NCI-H2107 (cell line): ENCODE data around the gene PCSK6.
"Not testable (repeated sequence)": the region's sequence is repeated elsewhere in the genome, so short reads cannot be mapped to it uniquely, and the experiment has no call there.

Experiments used
- DNase-seq: peaks from one replicate; lab custom pipeline; 2025; lab: John Stamatoyannopoulos, UW

Gene PCSK6

DNA sequence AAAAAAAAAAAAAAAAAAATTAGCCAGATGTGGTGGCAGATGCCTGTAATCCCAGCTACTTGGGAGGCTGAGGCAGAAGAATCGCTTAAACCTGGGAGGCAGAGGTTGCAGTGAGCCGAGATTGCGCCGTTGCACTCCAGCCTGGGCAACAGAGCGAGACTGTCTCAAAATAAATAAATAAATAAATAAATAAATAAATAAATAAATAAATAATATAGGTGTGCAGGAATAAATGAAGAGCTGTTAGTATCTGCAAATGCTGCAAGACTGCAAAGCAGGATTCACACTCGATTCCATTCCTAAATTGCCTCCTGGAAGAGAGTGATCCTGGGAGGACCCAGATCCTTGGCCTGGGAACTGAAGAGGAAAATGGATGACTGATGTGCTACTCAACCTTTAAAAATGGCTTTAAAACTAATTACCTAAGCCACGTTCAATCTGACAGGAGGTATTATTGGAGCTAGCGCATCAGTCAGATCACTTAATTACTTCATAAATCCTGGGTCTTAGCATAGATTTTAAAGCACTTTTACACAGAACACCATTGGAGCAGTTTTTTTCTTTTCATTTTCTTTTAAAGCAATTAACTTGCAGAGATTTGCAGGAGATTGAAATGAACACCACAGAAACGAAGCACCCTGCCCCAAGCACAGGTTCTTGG is 132.9 kb downstream of the PCSK6 start:
- not testable (repeated sequence) for DNase-seq

DNA sequence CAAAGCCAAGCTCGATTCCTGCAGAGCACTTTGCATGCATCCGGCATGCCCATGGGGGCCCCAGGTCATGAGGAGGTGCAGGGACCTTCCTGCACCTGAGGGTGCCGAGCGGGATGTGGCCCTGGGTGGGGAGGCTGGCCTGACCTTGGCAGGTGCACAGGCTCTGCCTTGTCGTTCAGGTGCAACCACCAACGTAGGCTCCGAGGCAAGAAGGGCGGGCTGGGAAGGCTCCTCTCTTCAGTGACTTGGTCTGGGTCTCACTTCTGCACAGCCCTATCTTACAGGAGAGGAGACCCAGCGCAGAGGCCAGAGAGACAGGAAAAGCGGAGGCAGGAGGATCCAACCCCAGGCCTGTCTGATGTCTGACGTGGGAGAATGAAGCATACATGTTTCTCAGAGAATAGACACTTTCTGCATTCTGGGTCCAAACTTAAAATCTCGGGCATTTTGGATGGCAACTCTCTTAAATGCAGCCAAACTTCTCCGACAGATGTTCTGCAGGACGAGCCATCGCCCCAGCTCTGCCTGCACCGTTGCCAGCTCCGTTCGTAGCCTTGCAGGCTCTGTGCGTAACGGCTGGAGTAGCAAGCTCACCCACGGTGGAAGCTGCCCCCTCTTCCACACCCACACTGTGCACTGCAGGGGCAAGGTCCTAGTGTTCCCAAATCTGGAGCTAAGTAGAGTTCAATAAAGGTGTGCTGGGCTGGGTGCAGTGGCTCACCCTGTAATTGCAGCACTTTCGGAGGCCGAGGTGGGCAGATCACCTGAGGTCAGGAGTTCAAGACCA is 133.6 kb downstream of the PCSK6 start:
- DNase-seq: no peak

DNA sequence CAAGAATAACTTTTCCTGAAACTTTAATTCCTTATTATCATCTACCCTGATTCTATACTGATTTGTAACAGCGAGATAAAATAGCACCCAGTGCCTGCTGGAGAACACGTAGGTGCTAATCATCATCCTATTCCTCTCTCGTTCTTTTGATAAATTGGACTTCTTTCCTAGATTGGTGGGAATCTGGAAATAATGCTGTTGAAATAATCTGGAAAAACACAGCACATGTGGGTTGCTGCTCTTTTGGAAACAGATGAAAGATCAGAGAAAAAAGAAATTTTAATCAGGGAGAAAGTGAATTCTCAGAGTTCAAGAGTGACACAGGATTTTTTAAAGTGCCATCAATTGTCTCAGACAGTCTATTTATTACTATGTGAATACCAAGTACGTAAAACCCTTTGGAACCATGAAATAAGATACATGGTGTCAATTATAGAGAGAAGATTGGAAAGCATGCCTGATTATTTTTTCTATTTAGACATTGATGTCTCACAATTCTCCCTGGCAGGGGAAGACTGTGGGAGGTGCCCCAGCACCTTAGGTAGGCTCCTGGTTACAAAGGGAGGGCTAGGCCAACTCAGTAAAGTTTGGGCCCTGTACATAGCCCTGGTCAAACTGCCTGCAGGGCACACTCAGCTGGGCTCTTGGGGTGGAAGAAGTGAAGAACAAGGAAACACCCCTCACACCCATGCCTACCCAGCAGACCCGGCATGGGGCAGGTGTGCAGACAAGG is 134.4 kb downstream of the PCSK6 start:
- DNase-seq: no peak

DNA sequence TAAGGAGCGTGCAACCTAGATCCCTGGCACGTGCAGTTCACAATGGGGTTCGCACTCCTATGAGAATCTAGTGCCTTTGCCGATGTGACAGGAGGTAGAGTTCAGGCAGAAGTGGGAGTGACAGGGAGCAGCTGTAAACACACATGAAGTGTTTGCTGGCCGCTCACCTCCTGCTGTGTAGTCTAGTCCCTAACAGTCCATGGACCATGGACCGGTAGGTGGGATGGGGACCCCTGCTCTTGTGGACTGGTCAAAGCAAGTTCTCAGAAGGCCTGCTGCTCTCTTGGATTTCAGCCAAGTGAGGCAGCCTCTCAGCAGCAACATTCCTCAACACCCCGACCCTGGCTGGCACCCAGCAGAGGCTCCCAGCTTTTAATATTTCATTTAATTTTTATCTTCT is 136.3 kb downstream of the PCSK6 start:
- DNase-seq: no peak

DNA sequence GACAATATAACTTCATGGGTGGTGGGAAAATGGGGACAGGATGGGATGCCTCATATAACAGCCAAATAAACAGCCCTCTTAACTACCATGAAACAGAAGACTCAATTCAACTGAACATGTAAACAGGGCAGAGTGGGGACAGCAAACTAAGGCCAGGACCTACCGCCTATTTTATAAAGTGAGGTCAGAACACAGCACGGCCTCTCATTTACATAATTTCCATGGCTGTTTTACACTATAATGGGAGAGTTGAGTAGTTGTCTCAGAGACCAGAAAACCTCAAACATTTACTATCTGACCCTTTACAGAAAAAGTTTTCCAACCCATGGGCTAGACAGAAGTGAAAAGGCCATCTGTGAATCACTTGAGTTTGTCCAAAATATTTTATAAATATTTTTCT is 137.8 kb downstream of the PCSK6 start:
- DNase-seq: no peak

DNA sequence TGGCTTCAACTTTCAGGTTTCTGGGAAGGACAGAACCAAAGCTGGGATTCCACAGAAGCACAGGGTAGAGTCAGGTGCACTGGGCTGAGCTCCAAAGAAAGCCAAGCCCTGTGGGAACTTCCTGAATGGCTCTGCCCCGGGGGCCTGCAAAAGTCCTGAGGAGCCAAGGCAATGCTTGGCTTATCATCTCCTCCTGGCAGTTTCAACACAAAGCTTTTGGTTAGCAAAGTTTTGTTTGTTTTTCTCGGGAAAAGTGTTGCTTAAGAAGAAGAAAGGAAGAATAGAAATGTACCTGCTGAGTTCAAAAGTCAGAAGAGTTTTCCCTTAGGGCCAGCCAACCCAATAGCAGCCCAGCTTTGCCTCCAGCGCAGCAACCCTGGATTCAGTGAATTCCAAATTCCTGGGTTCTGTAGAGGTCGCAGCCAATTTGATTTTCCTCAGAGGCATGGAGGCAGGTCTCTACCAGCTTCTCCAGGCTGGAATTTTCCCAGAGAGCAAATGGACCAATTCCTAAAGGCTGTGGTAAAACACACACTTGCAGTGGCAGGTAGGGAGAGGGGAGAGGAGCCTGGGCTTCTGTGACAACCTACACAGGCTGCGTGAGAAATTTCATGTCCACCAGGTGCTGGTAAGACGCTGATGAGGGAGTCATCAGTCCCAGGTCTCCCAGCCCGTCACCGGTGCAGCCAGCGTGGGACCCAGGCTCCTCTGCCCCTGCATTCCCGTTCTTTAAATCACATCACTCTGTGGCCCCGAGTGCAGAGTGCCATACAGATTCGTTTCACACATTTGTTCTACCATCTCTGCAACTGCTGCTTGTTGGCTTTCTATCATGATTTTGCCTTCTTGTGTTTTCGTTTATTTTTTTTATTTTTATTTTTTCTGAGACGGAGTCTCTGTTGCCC is 140.2 kb downstream of the PCSK6 start:
- no peak for DNase-seq

DNA sequence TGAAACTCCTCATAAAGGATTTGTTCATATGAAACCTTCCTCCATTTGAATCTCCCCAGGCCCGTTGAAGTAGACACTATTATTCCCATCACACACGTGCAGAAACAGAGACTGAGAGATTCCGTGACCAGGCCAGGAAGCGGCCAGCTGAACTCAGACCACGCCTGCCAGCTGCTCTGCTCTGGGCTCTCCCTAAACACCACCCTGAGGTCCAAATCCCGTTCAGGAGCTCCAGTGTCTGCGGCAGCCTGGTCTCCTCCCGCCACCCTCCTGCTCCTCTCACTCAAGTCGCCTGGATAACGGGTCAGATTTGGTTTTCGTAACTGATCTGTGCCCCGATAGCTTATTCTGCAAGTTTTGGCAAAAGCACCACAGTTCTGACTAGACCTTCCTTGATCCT is 140.9 kb downstream of the PCSK6 start:
- DNase-seq: no peak

DNA sequence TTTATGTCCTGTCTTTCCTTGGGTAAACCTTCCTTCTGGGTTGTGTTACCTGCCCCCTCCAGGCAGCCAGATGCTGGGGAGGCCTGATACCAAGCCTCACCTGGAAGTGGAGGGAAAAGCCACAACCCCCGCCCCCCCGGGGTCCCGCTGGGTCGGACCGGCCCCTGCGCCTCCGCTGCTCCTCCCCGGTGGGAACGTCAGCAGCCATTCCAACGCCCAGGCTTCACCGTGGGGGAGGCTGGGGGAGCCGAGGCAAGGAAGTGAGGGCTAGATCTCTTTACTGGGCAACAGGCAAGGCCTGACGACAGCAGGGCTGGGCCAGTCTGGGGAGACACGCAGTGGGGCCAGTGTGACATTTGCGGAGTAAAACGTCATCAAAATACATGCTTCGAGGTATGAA is 141.5 kb downstream of the PCSK6 start:
- DNase-seq: no peak

DNA sequence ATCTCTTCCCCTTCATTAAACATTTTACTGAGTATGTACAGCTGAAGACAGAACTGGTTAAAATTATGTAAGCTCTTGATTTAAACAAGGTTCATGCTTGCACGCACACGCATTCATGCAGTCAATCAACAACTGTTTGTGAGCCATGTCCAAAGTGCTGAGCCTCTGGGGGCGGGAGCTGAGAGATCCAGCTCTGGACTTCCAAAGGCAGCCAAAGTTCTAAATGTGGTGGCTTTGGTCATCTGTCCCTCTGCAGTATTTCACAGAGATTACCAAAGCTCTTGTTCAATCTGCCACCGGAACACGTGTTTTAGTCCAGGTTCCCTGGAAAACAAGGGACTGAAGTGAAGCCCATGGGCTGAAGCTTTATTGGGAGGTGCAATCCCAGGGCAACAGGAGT is 142.1 kb downstream of the PCSK6 start:
- no peak for DNase-seq

DNA sequence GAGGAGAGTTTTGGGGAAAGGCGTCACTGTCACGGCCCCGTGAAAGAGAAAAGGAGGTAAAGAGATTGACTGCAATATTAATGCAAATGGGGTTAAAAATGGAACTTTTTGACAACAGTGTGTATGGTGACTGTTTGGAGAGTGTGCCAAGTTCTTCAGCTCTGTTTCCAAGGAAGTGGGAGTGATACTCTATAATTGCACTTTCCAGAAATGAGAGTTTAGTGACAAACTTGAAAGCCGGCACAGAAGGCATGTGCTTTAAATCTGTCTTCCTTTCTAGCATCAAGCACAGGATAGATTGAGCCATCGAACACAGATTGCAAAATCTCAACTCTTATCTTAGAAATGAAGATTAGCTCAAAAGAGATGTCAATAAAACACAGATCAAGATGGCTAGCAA is 142.6 kb downstream of the PCSK6 start:
- DNase-seq: no peak

DNA sequence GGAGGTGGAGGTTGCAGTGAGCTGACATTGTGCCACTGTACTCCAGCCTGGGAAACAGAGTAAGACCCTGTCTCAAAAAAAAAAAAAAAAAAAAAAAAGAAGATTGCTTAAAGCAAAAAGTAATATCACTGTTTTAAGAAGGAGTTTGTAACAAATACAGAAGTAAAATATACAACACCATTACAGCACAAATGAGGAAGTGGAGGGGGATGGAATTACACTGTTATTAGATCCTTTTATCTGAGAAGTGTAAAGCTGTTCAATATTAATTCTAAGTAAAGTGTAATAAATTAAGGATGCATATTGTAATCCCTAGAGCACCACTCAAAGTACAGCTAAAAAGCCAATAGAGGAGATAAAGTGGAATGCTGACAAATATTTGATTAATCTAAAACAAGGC is 147.5 kb downstream of the PCSK6 start:
- no peak for DNase-seq

DNA sequence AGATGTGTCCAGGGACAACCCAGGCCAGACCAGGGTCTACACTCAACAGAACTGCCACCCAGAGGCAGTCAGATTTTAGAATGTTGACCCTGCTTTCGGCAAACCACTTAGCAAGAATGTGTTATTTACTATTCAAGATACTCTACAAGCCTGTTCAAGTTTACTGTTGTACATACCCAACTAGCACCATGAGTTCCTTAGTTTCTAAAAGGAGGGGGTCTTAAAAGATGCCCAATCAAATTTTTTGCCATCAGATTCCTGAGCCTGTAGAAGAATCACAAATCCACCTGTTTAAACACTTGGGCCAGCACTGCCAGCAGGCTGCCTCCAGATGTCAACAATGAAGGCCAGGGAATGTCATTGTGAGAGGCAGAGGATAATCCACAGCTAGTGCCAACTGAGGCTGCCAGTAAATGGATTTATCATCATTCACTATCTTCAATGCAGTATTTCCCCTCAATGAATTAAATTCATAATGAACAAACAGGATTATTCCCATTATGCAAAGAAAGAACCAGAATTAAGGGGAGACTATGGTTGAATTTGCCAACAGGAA is 150.9 kb downstream of the PCSK6 start:
- no peak for DNase-seq

DNA sequence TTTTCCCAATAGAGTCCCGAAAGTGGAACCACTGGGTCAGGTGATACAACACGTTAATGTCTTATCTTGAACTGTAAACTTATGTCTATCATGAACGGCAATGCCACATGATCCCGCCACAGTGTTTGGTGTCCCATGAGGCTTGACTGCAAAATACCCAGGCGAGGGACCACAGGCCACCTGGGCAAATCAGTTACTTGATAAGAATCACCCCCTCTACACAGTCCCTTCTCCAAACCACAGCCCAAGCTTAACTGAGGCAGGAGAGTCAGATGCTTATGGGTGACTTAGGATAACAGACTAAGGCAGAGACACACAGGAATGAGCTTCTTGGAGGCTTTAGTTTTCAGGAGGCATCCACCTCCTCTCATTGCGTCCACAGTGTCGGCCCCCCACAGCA is 151.5 kb downstream of the PCSK6 start:
- no peak for DNase-seq

DNA sequence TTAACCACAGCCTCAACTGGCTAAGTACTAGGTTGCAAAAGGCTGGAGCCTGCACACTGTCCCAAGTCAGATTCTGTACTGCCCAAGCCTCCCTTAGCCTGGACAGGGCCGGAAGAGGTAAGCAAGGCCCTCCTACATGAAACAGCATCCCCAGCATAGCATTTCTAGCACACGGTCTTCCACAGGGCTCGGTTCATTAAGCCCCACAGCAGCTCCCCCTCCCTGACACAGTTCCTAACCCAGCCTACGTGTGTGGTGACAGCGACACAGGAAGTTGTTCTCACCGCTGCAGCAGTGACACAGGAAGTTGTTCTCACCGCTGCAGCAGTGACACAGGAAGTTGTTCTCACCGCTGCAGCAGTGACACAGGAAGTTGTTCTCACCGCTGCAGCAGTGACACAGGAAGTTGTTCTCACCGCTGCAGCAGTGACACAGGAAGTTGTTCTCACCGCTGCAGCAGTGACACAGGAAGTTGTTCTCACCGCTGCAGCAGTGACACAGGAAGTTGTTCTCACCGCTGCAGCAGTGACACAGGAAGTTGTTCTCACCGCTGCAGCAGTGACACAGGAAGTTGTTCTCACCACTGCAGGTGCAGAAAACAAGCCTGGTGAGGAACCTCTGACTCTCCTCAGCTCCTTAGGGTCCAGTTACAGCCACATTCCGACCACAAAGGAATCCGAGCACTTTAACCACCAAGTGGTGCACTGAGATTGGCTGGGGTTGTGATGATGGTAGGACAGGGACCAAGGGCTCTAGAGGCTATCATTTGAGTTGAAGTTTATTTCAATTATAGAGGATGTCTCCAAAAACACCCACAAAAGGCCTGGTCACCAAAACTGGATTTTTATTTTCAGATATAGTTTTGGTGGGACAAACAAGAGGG is 155.4 kb downstream of the PCSK6 start:
- DNase-seq: not testable (repeated sequence)

DNA sequence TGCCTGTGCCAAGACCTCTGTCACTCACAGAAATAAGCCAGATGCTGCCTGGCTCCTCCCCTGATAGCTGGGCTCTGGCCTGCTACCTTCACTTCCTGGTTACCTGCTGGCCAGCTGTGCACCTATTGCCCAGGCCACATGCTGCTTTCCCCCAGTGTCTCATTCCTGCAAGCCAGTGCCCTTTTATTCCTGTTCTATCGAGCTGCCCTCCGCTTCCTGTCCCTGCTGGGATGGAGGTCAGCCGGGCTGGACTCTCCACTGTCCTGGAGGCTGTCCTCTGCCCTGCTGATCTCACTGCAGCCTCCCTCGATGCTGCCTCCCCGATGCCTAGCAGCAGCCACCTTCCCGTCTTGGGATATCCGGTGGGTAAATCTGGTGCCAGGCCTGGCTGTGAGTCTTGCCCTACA is 157.4 kb downstream of the PCSK6 start:
- DNase-seq: no peak

DNA sequence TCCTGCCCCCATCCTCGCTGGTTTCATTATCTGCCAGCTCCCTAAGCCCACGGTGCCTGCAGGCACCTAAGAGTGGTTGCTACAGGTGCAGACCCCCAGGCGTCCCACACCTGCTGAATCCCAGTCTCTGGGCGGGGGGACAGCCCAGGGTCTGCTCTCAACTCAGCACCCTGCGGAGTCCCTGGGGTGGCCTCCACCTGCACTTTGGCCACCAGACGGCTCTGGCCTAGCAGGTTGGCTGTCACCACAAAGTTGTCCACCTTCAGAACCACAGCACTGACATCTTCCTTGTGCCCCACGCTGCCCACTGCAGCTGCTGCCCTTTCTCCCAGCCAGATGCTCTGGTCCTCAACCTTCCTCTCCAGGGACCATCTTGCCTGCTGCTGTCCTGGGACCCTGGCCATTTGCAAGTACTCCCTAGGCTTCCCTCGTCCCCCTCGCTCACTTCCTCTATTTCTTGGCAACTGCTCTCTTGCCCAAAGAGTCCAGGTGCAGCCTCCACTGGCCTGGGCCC is 159.6 kb downstream of the PCSK6 start:
- no peak for DNase-seq

DNA sequence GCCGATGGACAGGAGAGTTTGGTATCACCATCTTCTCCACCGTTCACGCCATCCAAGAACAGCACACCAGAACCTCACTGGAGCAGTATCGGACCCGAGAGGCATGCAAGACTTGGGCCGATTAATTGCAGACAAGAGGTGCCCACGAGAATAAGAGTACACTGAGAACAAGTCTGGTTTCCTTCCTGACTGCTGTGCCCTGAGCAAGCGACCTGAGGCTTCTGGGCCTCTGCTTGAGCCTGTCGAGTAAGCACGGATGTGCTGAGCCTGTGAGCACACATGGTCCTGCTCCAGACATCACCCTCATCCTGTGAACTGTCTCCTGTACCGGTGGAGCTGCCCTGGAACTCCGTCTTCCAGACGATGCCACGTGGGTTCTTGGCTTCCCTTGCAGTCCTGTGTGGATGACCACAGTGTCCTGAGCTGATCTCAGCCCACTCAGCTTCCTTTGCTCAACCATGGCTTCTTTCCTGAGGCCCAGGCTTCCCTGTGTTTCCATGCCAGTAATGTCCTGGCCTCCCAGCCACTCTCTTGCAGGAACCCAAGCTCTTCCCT is 160.1 kb downstream of the PCSK6 start:
- DNase-seq: no peak

DNA sequence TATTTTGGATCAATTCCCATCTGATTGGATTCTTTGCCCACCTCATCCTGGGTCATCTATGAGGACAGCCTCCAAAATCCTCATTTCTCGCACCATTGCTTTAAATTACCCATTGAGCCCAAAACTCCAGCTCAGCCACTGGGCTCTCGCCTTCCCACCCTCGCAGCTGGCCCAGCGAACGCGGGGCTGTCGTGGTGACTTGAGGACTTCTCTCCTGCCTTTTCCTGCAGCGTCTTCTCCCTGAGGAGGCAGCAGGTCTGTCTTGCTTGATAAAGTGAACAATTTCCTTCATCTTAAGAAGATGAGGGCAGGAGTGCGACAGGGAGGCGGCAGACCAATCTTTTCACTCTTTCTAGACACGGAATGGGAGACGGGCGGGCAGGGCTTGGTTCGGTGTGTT is 161.5 kb downstream of the PCSK6 start:
- no peak for DNase-seq

DNA sequence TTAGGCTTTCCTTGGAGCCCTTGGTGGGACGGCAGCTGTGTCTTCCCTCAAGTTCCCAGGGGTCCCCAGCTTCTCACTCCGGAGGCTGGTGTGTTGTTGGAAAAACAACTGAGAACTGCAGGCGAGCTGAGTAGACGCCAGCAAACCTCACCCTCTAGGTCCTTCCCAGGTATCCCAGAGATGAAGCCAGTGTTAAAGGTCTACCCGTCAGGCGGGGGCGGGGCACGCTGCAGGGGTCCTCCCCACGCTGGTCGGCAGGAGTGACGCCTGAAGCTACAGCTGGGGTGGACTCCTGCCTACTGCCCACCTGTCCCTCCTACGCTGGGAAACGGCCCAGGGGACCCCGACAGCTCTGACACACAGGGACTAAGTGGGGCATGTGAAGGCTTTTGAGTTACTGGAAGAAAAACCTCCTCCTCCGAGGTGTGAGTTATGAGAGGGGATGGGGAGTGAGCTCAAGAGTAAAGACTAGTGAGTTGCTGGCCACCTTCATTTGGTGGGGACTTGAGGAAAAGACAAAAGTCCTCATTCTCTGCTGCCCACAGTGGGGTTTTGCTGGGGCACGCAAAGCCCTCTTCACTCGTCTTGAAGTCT is 162.3 kb downstream of the PCSK6 start:
- DNase-seq: no peak
